Neutrophil (primary cell): Measurements from ENCODE around the gene ATP9B.

Experiments
- H3K27ac ChIP-seq: fragments of 200-600 bp; sonication (generic); 2 replicates; pipeline ENCODE4 v1.5.1; 2016; ENCODE audit warnings: mild to moderate bottlenecking, moderate library complexity
- H3K27me3 ChIP-seq: fragments of 200-600 bp; sonication (generic); 2 replicates; pipeline ENCODE4 v1.6.0; 2016; ENCODE audit warnings: mild to moderate bottlenecking
- H3K36me3 ChIP-seq: fragments of 200-600 bp; sonication (generic); 2 replicates; pipeline ENCODE4 v1.5.1; 2017
- H3K4me1 ChIP-seq, 2 experiments: fragments of 200-600 bp in 1 of 2; sonication (generic) in 1 of 2; 1 replicate in 1 of 2; 2 replicates in 1 of 2; pipeline versions ENCODE4 v1.5.1 to v1.6.1; 2013 to 2016; ENCODE audit warnings: low read depth in 1 of 2, low read length in 1 of 2, mild to moderate bottlenecking in 1 of 2, moderate library complexity in 1 of 2; ENCODE audit not compliant: control insufficient read depth in 1 of 2, insufficient read depth in 1 of 2
- H3K4me3 ChIP-seq, 2 experiments: fragments of 200-600 bp in 1 of 2; sonication (generic) in 1 of 2; 1 replicate in 1 of 2; 2 replicates in 1 of 2; pipeline ENCODE4 v1.5.1; 2013 to 2016; ENCODE audit warnings: low read depth in 1 of 2, low read length in 1 of 2, mild to moderate bottlenecking in 1 of 2, moderate library complexity in 1 of 2
- H3K9me3 ChIP-seq: fragments of 200-600 bp; sonication (generic); 2 replicates; pipeline ENCODE4 v1.5.1; 2016
- TF ChIP-seq, protein P1 (sequence below): fragments of 200-600 bp; sonication (generic); IDR thresholded peaks from 2 replicates; pipeline ENCODE4 v1.5.1; 2016; ENCODE audit warnings: antibody characterized with exemption

ATP9B gene

DNA sequence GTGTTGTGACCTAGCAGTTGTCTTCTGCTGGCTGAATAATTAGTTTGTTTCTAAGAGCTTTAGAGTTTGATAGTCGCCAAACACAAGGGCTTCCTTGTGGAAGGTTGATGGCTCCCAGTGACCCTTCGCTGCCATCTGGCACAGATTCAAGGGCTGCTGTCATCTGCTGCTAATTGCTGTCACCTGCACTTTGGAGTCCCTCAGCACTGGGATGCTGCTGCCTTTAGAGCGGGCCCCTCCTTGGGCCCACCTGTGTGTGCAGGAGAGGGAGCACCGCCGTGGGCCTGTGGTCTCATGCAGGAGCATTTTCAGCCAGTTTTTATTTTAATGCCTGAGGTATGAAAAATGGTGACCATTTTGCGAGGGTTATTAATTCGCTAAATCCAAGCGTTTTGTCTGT, 172.6 kb downstream of the ATP9B start:
- no peaks in the 10 kb centered on the region for H3K36me3 ChIP-seq
- no peak overlapping the region for H3K27ac ChIP-seq
- H3K9me3 ChIP-seq = no peaks in the 10 kb centered on the region
- no peaks in the 10 kb centered on the region for H3K4me1 ChIP-seq
- no peaks in the 10 kb centered on the region for H3K27me3 ChIP-seq
- no peak overlapping the region for H3K4me3 ChIP-seq
- TF ChIP-seq, protein P1, sequence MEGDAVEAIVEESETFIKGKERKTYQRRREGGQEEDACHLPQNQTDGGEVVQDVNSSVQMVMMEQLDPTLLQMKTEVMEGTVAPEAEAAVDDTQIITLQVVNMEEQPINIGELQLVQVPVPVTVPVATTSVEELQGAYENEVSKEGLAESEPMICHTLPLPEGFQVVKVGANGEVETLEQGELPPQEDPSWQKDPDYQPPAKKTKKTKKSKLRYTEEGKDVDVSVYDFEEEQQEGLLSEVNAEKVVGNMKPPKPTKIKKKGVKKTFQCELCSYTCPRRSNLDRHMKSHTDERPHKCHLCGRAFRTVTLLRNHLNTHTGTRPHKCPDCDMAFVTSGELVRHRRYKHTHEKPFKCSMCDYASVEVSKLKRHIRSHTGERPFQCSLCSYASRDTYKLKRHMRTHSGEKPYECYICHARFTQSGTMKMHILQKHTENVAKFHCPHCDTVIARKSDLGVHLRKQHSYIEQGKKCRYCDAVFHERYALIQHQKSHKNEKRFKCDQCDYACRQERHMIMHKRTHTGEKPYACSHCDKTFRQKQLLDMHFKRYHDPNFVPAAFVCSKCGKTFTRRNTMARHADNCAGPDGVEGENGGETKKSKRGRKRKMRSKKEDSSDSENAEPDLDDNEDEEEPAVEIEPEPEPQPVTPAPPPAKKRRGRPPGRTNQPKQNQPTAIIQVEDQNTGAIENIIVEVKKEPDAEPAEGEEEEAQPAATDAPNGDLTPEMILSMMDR = no peak

GRCh38 chr18:79242246-79242645, 173.1 kb downstream of the ATP9B start:
- H3K4me3 ChIP-seq = no peak overlapping the region
- no peaks in the 10 kb centered on the region for H3K27me3 ChIP-seq
- TF ChIP-seq, protein P1 = no peak
- H3K9me3 ChIP-seq = no peaks in the 10 kb centered on the region
- H3K4me1 ChIP-seq = no peaks in the 10 kb centered on the region
- H3K36me3 ChIP-seq = no peaks in the 10 kb centered on the region
- no peak overlapping the region for H3K27ac ChIP-seq

GRCh38 chr18:79245517-79246001, 176.4 kb downstream of the ATP9B start:
- Histone ChIP-seq H3K27ac (no peak overlapping the region), H3K4me1 (no peaks in the 10 kb centered on the region), H3K4me3 (no peak overlapping the region), H3K27me3 (no peaks in the 10 kb centered on the region), H3K9me3 (no peaks in the 10 kb centered on the region), H3K36me3 (no peaks in the 10 kb centered on the region)
- TF ChIP-seq, protein P1 = no peak

GRCh38 chr18:79246309-79247108, 177.3 kb downstream of the ATP9B start:
- no peaks in the 10 kb centered on the region for H3K9me3 ChIP-seq
- H3K27ac ChIP-seq = no peak overlapping the region
- no peak overlapping the region for H3K4me3 ChIP-seq
- no peaks in the 10 kb centered on the region for H3K27me3 ChIP-seq
- H3K4me1 ChIP-seq = no peaks in the 10 kb centered on the region
- no peaks in the 10 kb centered on the region for H3K36me3 ChIP-seq
- TF ChIP-seq, protein P1 = peak; percentile 37

DNA sequence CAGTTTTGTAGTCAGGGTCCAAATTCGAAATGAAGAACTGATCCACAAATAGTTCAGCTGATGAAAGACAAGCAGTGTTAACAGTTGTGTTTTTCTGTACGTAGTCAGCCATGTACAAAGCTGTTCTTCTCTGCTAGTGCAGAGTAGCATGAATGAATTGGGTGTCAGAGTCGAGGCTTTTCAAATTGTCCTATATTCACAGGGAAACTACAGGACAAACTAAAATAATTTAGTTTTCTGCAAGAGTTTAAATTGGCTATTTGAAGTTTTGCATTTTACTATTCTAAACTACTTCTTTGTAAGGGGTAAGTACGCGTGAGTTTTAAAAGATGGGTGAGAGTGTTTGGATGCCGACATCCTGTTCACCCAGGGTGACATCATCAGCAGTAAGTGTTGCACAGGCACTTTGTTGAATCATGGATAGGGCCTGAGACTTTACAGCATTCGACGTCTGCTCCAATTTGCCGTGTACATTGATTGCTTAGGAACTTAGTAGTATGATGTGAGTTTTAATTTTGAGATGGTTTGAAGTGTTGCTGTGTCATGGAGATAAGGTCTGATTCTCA, 179.4 kb downstream of the ATP9B start:
- Histone ChIP-seq H3K4me3 (no peak overlapping the region), H3K27ac (no peak overlapping the region), H3K36me3 (no peaks in the 10 kb centered on the region), H3K4me1 (no peaks in the 10 kb centered on the region), H3K27me3 (no peaks in the 10 kb centered on the region), H3K9me3 (no peaks in the 10 kb centered on the region)
- TF ChIP-seq, protein P1 = no peak
